Trophoblast cell (in vitro differentiated cells and primary cell): ENCODE data around the gene KBTBD12.
A peak's percentile ranks its signal among the peaks of the same experiment; 100 is the strongest.

ENCODE experiments used
- DNase-seq, 2 donors: peaks; one replicate each; pipeline ENCODE4 v3.0.0-alpha.2; 2016
- H2AFZ ChIP-seq: 2 replicates; pipeline ENCODE4 v1.6.1; 2013; ENCODE audit warnings: low read length, moderate library complexity, mild to moderate bottlenecking; ENCODE audit not compliant: insufficient read depth, poor library complexity
- H2AK5ac ChIP-seq: 2 replicates; pipeline ENCODE4 v1.6.1; 2013; ENCODE audit warnings: mild to moderate bottlenecking, low read length
- H2BK120ac ChIP-seq: 2 replicates; pipeline ENCODE4 v1.6.1; 2013; ENCODE audit warnings: low read length, mild to moderate bottlenecking, moderate library complexity; ENCODE audit not compliant: insufficient read depth, poor library complexity
- H2BK12ac ChIP-seq: 2 replicates; pipeline ENCODE4 v1.6.1; 2013; ENCODE audit warnings: mild to moderate bottlenecking, low read length, moderate library complexity
- H2BK5ac ChIP-seq: 2 replicates; pipeline ENCODE4 v1.6.1; 2013; ENCODE audit warnings: low read length, low read depth, moderate library complexity, mild to moderate bottlenecking; ENCODE audit not compliant: poor library complexity
- H3K14ac ChIP-seq: 2 replicates; pipeline ENCODE4 v1.6.1; 2013; ENCODE audit warnings: mild to moderate bottlenecking, low read length
- H3K18ac ChIP-seq: 2 replicates; pipeline ENCODE4 v1.6.1; 2013; ENCODE audit warnings: mild to moderate bottlenecking, low read length
- H3K23ac ChIP-seq: 2 replicates; pipeline ENCODE4 v1.6.1; 2013; ENCODE audit warnings: low read length
- H3K27ac ChIP-seq: 2 replicates; pipeline ENCODE4 v1.5.1; 2013; ENCODE audit warnings: low read depth, mild to moderate bottlenecking, inconsistent platforms, low read length, moderate library complexity
- H3K27me3 ChIP-seq: 2 replicates; pipeline ENCODE4 v1.6.1; 2013; ENCODE audit warnings: inconsistent platforms, mild to moderate bottlenecking, low read length, moderate library complexity; ENCODE audit not compliant: insufficient read depth
- H3K36me3 ChIP-seq, 2 experiments: 1 replicate in 1 of 2; 2 replicates in 1 of 2; pipeline ENCODE4 v1.6.1; 2013; ENCODE audit warnings: low read length in 2 of 2, mild to moderate bottlenecking in 2 of 2, moderate library complexity in 1 of 2; ENCODE audit not compliant: insufficient read depth in 2 of 2, control insufficient read depth in 1 of 2
- H3K4ac ChIP-seq: 2 replicates; pipeline ENCODE4 v1.6.1; 2013; ENCODE audit warnings: low read depth, mild to moderate bottlenecking, low read length, moderate library complexity
- H3K4me1 ChIP-seq, 2 experiments: 1 replicate in 1 of 2; 2 replicates in 1 of 2; pipeline ENCODE4 v1.6.1; 2013; ENCODE audit warnings: low read length in 2 of 2, mild to moderate bottlenecking in 2 of 2, moderate library complexity in 1 of 2; ENCODE audit not compliant: insufficient read depth in 2 of 2, control insufficient read depth in 1 of 2
- H3K4me2 ChIP-seq: 2 replicates; pipeline ENCODE4 v1.6.1; 2013; ENCODE audit warnings: inconsistent platforms, mild to moderate bottlenecking, low read length, moderate library complexity
- H3K4me3 ChIP-seq: 2 replicates; pipeline ENCODE4 v1.5.1; 2013; ENCODE audit warnings: mild to moderate bottlenecking, low read depth, low read length, inconsistent platforms
- H3K79me1 ChIP-seq: one replicate; pipeline ENCODE4 v1.6.1; 2013; ENCODE audit warnings: low read length
- H3K79me2 ChIP-seq: 2 replicates; pipeline ENCODE4 v1.6.1; 2013; ENCODE audit warnings: low read length, mild to moderate bottlenecking; ENCODE audit not compliant: control insufficient read depth, insufficient read depth, poor library complexity
- H3K9ac ChIP-seq: 2 replicates; pipeline ENCODE4 v1.6.1; 2013; ENCODE audit warnings: mild to moderate bottlenecking, low read length
- H3K9me3 ChIP-seq: 2 replicates; pipeline ENCODE4 v1.6.1; 2013; ENCODE audit warnings: low read depth, mild to moderate bottlenecking, control low read depth, inconsistent platforms, low read length; ENCODE audit not compliant: insufficient read depth
- H4K12ac ChIP-seq: 2 replicates; pipeline ENCODE4 v1.6.1; 2013; ENCODE audit warnings: low read depth, mild to moderate bottlenecking, low read length, moderate library complexity
- H4K8ac ChIP-seq: 2 replicates; pipeline ENCODE4 v1.6.1; 2013; ENCODE audit warnings: low read depth, mild to moderate bottlenecking, low read length, moderate library complexity
- H4K91ac ChIP-seq: one replicate; pipeline ENCODE4 v1.6.1; 2013; ENCODE audit warnings: low read depth, mild to moderate bottlenecking, low read length, moderate library complexity
- WGBS: extraction: QIAGEN DNeasy Blood & Tissue Kit; methylation state at CpG from one replicate; pipeline ENCODE4 v1.1.7; 2013; ENCODE audit warnings: missing lambda C conversion rate; ENCODE audit not compliant: insufficient read length, insufficient coverage; ENCODE audit errors: extremely low coverage; 5-methylcytosine and 5-hydroxymethylcytosine counted together

The KBTBD12 gene

GRCh38 chr3:128012050-128012449 lies 97.0 kb downstream of the KBTBD12 start:
- Histone ChIP-seq H3K36me3 (no peaks in the 10 kb centered on the region), H3K27ac (no peak overlapping the region), H3K18ac (no peak overlapping the region), H2AFZ (no peak overlapping the region), H3K79me2 (no peaks in the 10 kb centered on the region), H3K14ac (no peak overlapping the region), H3K23ac (no peak overlapping the region), H3K9me3 (no peaks in the 10 kb centered on the region), H4K91ac (no peak overlapping the region), H3K9ac (no peak overlapping the region), H4K12ac (no peak overlapping the region), H3K4ac (no peak overlapping the region), H3K27me3 (no peaks in the 10 kb centered on the region), H2BK12ac (no peak overlapping the region), H3K79me1 (no peaks in the 10 kb centered on the region), H2BK5ac (no peak overlapping the region), H2BK120ac (no peak overlapping the region), H2AK5ac (no peak overlapping the region), H3K4me3 (no peak overlapping the region), H4K8ac (no peak overlapping the region), H3K4me2 (no peak overlapping the region), H3K4me1 (no peaks in the 10 kb centered on the region)
- no CpG with 5 or more reads among the region's 14 CpGs for WGBS
- peak; percentile 8 to 50 for DNase-seq

GRCh38 chr3:128014548-128014947 lies 99.5 kb downstream of the KBTBD12 start:
- Histone ChIP-seq H2BK120ac (no peak overlapping the region), H3K4me1 (no peaks in the 10 kb centered on the region), H3K79me1 (no peaks in the 10 kb centered on the region), H4K91ac (no peak overlapping the region), H4K12ac (no peak overlapping the region), H3K14ac (no peak overlapping the region), H3K27me3 (no peaks in the 10 kb centered on the region), H2BK5ac (no peak overlapping the region), H3K9ac (no peak overlapping the region), H3K27ac (no peak overlapping the region), H3K36me3 (no peaks in the 10 kb centered on the region), H3K23ac (no peak overlapping the region), H3K18ac (no peak overlapping the region), H2BK12ac (no peak overlapping the region), H3K4me3 (no peak overlapping the region), H3K4me2 (no peak overlapping the region), H3K4ac (no peak overlapping the region), H2AK5ac (no peak overlapping the region), H4K8ac (no peak overlapping the region), H2AFZ (no peak overlapping the region), H3K9me3 (no peaks in the 10 kb centered on the region), H3K79me2 (no peaks in the 10 kb centered on the region)
- DNase-seq: no peak
- no CpG with 5 or more reads among the region's 3 CpGs for WGBS

GRCh38 chr3:128016502-128016901 lies 101.5 kb downstream of the KBTBD12 start:
- Histone ChIP-seq H3K36me3 (no peaks in the 10 kb centered on the region), H4K91ac (no peak overlapping the region), H4K12ac (no peak overlapping the region), H2BK5ac (no peak overlapping the region), H3K4me3 (no peak overlapping the region), H2BK120ac (no peak overlapping the region), H3K27me3 (no peaks in the 10 kb centered on the region), H3K4ac (no peak overlapping the region), H2AK5ac (no peak overlapping the region), H3K18ac (no peak overlapping the region), H3K9me3 (no peaks in the 10 kb centered on the region), H4K8ac (no peak overlapping the region), H3K4me1 (no peaks in the 10 kb centered on the region), H3K14ac (no peak overlapping the region), H3K79me2 (no peaks in the 10 kb centered on the region), H3K23ac (no peak overlapping the region), H2BK12ac (no peak overlapping the region), H2AFZ (no peak overlapping the region), H3K4me2 (no peak overlapping the region), H3K9ac (no peak overlapping the region), H3K27ac (no peak overlapping the region), H3K79me1 (no peaks in the 10 kb centered on the region)
- WGBS: no CpG with 5 or more reads among the region's 1 CpG
- no peak for DNase-seq

GRCh38 chr3:128021768-128022372 lies 106.8 kb downstream of the KBTBD12 start:
- Histone ChIP-seq H3K79me1 (no peaks in the 10 kb centered on the region), H3K27ac (no peak overlapping the region), H3K36me3 (no peaks in the 10 kb centered on the region), H3K14ac (no peak overlapping the region), H2AFZ (no peak overlapping the region), H2AK5ac (no peak overlapping the region), H3K4me2 (no peak overlapping the region), H3K4me1 (peaks cover 0 to 4% of the 10 kb centered on the region in 2 experiments), H2BK120ac (no peak overlapping the region), H3K18ac (no peak overlapping the region), H4K8ac (no peak overlapping the region), H3K4me3 (no peak overlapping the region), H3K23ac (no peak overlapping the region), H3K79me2 (no peaks in the 10 kb centered on the region), H2BK12ac (no peak overlapping the region), H2BK5ac (no peak overlapping the region), H4K12ac (no peak overlapping the region), H3K9me3 (no peaks in the 10 kb centered on the region), H4K91ac (no peak overlapping the region), H3K4ac (no peak overlapping the region), H3K9ac (no peak overlapping the region), H3K27me3 (no peaks in the 10 kb centered on the region)
- DNase-seq: no peak
- WGBS: no CpG with 5 or more reads among the region's 10 CpGs
